Muscle layer of colon (tissue), 2 donors: ENCODE measurements around the gene GUCA1A.

Source experiments
- H3K27ac ChIP-seq: one replicate; pipeline ENCODE4 v1.7.0; 2013; ENCODE audit warnings: low read depth, mild to moderate bottlenecking, low read length, moderate library complexity
- H3K27me3 ChIP-seq, 2 donors: one replicate each; pipeline ENCODE4 v1.7.0; 2013; ENCODE audit warnings: low read length in 2 of 2, mild to moderate bottlenecking in 2 of 2; ENCODE audit not compliant: insufficient read depth in 2 of 2, control insufficient read depth in 1 of 2
- H3K36me3 ChIP-seq: one replicate; pipeline ENCODE4 v1.7.0; 2013; ENCODE audit warnings: mild to moderate bottlenecking, low read length; ENCODE audit not compliant: insufficient read depth
- H3K4me1 ChIP-seq: one replicate; pipeline ENCODE4 v1.7.0; 2013; ENCODE audit warnings: mild to moderate bottlenecking, low read length; ENCODE audit not compliant: insufficient read depth
- H3K4me3 ChIP-seq, 2 donors: one replicate each; pipeline ENCODE4 v1.7.0; 2013; ENCODE audit warnings: low read length in 2 of 2, low read depth in 1 of 2, mild to moderate bottlenecking in 1 of 2, moderate library complexity in 1 of 2
- H3K9ac ChIP-seq: one replicate; pipeline ENCODE4 v1.7.0; 2013; ENCODE audit warnings: low read length
- H3K9me3 ChIP-seq: one replicate; pipeline ENCODE4 v1.7.0; 2013; ENCODE audit warnings: mild to moderate bottlenecking, low read length
- donor health status: abdominal sarcoma.
- donor health status: Adenocarcinoma of cecum.

Gene GUCA1A

GRCh38 chr6:42217157-42217518 lies 44.0 kb downstream of the GUCA1A start:
- peak overlapping the region; percentile 91 for H3K27ac ChIP-seq
- no peaks in the 10 kb centered on the region for H3K9me3 ChIP-seq
- H3K27me3 ChIP-seq = no peaks in the 10 kb centered on the region

GRCh38 chr6:42217519-42218367 lies 44.6 kb downstream of the GUCA1A start, which contains the start of gene MRPS10:
TSS of gene MRPS10 (minus strand) at chr6:42217861. CDS start at chr6:42217849, 12 bp downstream.
- peaks cover 12% of the 10 kb centered on the region for H3K36me3 ChIP-seq
- H3K4me1 ChIP-seq = peaks cover 13% of the 10 kb centered on the region
- H3K27me3 ChIP-seq = no peaks in the 10 kb centered on the region
- no peaks in the 10 kb centered on the region for H3K9me3 ChIP-seq
- H3K9ac ChIP-seq = peak within 1 kb of the TSS; percentile 70
- peak within 1 kb of the TSS; percentile 74 to 83 for H3K4me3 ChIP-seq
- peak within 1 kb of the TSS; percentile 91 for H3K27ac ChIP-seq

More at GRCh38 chr6:42217157-42217518, 44.0 kb downstream of the GUCA1A start:
- peaks cover 17% of the 10 kb centered on the region for H3K36me3 ChIP-seq
- peaks cover 13% of the 10 kb centered on the region for H3K4me1 ChIP-seq
- peak overlapping the region; percentile 74 to 83 for H3K4me3 ChIP-seq
- H3K9ac ChIP-seq = peak overlapping the region; percentile 70

GRCh38 chr6:42220807-42221206 lies 47.6 kb downstream of the GUCA1A start:
- Histone ChIP-seq H3K27me3 (no peaks in the 10 kb centered on the region), H3K4me1 (peaks cover 7% of the 10 kb centered on the region), H3K9ac (no peak overlapping the region), H3K9me3 (no peaks in the 10 kb centered on the region), H3K27ac (no peak overlapping the region), H3K36me3 (no peaks in the 10 kb centered on the region), H3K4me3 (no peak overlapping the region)

- Histone ChIP-seq H3K27ac (no peak overlapping the region), H3K9me3 (no peaks in the 10 kb centered on the region), H3K4me3 (no peak overlapping the region), H3K4me1 (peaks cover 4% of the 10 kb centered on the region), H3K36me3 (no peaks in the 10 kb centered on the region), H3K27me3 (no peaks in the 10 kb centered on the region), H3K9ac (no peak overlapping the region)
Observed at GRCh38 chr6:42221546-42221945, 48.4 kb downstream of the GUCA1A start.

GRCh38 chr6:42222448-42222847 lies 49.3 kb downstream of the GUCA1A start:
- Histone ChIP-seq H3K9ac (no peak overlapping the region), H3K9me3 (no peaks in the 10 kb centered on the region), H3K27ac (no peak overlapping the region), H3K36me3 (no peaks in the 10 kb centered on the region), H3K4me3 (no peak overlapping the region), H3K4me1 (no peaks in the 10 kb centered on the region), H3K27me3 (no peaks in the 10 kb centered on the region)

GRCh38 chr6:42224222-42225028 lies 51.3 kb downstream of the GUCA1A start:
- Histone ChIP-seq H3K4me1 (no peaks in the 10 kb centered on the region), H3K27me3 (no peaks in the 10 kb centered on the region), H3K9ac (no peak overlapping the region), H3K4me3 (no peak overlapping the region), H3K36me3 (no peaks in the 10 kb centered on the region), H3K9me3 (no peaks in the 10 kb centered on the region), H3K27ac (no peak overlapping the region)

- Histone ChIP-seq H3K27me3 (no peaks in the 10 kb centered on the region), H3K27ac (no peak overlapping the region), H3K9me3 (no peaks in the 10 kb centered on the region), H3K36me3 (no peaks in the 10 kb centered on the region), H3K9ac (no peak overlapping the region), H3K4me1 (no peaks in the 10 kb centered on the region), H3K4me3 (no peak overlapping the region)
Observed at GRCh38 chr6:42225029-42225339, 51.8 kb downstream of the GUCA1A start.

- no peak overlapping the region for H3K27ac ChIP-seq
Observed at GRCh38 chr6:42225419-42225818, 52.3 kb downstream of the GUCA1A start.

GRCh38 chr6:42226161-42226611 lies 53.0 kb downstream of the GUCA1A start:
- Histone ChIP-seq H3K9me3 (no peaks in the 10 kb centered on the region), H3K27me3 (no peaks in the 10 kb centered on the region), H3K36me3 (no peaks in the 10 kb centered on the region), H3K4me1 (no peaks in the 10 kb centered on the region), H3K9ac (no peak overlapping the region), H3K27ac (no peak overlapping the region), H3K4me3 (no peak overlapping the region)

More at GRCh38 chr6:42225419-42225818, 52.3 kb downstream of the GUCA1A start:
- Histone ChIP-seq H3K27me3 (no peaks in the 10 kb centered on the region), H3K4me1 (no peaks in the 10 kb centered on the region), H3K36me3 (no peaks in the 10 kb centered on the region), H3K9ac (no peak overlapping the region), H3K9me3 (no peaks in the 10 kb centered on the region), H3K4me3 (no peak overlapping the region)

GRCh38 chr6:42226645-42227143 lies 53.5 kb downstream of the GUCA1A start:
- no peaks in the 10 kb centered on the region for H3K4me1 ChIP-seq
- H3K9me3 ChIP-seq = no peaks in the 10 kb centered on the region
- no peak overlapping the region for H3K4me3 ChIP-seq
- no peak overlapping the region for H3K27ac ChIP-seq
- no peaks in the 10 kb centered on the region for H3K27me3 ChIP-seq
- H3K36me3 ChIP-seq = peaks cover 4% of the 10 kb centered on the region
- H3K9ac ChIP-seq = no peak overlapping the region

GRCh38 chr6:42227173-42227850 lies 54.1 kb downstream of the GUCA1A start:
- Histone ChIP-seq H3K4me1 (no peaks in the 10 kb centered on the region), H3K9ac (no peak overlapping the region), H3K4me3 (no peak overlapping the region), H3K9me3 (no peaks in the 10 kb centered on the region), H3K27me3 (no peaks in the 10 kb centered on the region), H3K36me3 (peaks cover 7% of the 10 kb centered on the region), H3K27ac (no peak overlapping the region)
